OCI-LY3 (cell line): ENCODE measurements around the gene PHOSPHO1.

ENCODE experiments used
- EZH2phosphoT487 ChIP-seq: fragments of 200-600 bp; shearing (Covaris generic); IDR thresholded peaks from 2 replicates; pipeline ENCODE4 v1.6.1; 2018; ENCODE audit warnings: antibody characterized with exemption, mixed run types, low read depth
- TF ChIP-seq, protein P1 (sequence below): fragments of 200-600, 300-600 bp; sonication (generic); IDR thresholded peaks from 2 replicates; pipeline ENCODE4 v1.5.1; 2014; ENCODE audit warnings: antibody characterized with exemption, low read length, low read depth

- TF ChIP-seq, protein P1, sequence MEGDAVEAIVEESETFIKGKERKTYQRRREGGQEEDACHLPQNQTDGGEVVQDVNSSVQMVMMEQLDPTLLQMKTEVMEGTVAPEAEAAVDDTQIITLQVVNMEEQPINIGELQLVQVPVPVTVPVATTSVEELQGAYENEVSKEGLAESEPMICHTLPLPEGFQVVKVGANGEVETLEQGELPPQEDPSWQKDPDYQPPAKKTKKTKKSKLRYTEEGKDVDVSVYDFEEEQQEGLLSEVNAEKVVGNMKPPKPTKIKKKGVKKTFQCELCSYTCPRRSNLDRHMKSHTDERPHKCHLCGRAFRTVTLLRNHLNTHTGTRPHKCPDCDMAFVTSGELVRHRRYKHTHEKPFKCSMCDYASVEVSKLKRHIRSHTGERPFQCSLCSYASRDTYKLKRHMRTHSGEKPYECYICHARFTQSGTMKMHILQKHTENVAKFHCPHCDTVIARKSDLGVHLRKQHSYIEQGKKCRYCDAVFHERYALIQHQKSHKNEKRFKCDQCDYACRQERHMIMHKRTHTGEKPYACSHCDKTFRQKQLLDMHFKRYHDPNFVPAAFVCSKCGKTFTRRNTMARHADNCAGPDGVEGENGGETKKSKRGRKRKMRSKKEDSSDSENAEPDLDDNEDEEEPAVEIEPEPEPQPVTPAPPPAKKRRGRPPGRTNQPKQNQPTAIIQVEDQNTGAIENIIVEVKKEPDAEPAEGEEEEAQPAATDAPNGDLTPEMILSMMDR, result no peak
- TF ChIP-seq EZH2phosphoT487, result no peak
Observed at GRCh38 chr17:49230636-49231562, at the start of gene PHOSPHO1.
